ENCODE results near the gene CTSC.

GRCh38 chr11:88358040-88358431, 20.5 kb upstream of the CTSC start:
- TF ChIP-seq, protein P1, sequence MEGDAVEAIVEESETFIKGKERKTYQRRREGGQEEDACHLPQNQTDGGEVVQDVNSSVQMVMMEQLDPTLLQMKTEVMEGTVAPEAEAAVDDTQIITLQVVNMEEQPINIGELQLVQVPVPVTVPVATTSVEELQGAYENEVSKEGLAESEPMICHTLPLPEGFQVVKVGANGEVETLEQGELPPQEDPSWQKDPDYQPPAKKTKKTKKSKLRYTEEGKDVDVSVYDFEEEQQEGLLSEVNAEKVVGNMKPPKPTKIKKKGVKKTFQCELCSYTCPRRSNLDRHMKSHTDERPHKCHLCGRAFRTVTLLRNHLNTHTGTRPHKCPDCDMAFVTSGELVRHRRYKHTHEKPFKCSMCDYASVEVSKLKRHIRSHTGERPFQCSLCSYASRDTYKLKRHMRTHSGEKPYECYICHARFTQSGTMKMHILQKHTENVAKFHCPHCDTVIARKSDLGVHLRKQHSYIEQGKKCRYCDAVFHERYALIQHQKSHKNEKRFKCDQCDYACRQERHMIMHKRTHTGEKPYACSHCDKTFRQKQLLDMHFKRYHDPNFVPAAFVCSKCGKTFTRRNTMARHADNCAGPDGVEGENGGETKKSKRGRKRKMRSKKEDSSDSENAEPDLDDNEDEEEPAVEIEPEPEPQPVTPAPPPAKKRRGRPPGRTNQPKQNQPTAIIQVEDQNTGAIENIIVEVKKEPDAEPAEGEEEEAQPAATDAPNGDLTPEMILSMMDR (IDR thresholded peaks at IDR 0.05), result no peak
- no peak for TF ChIP-seq ZFX (IDR thresholded peaks at IDR 0.05; ENCODE audit: borderline replicate concordance)

Data from 22Rv1 (cell line).